ENCODE data around the gene CD46. TPM values are rescaled to one million over a fixed set of nuclear protein-coding genes. Genes with fewer than 3 reads are reported as not detected.

The CD46 gene
- total RNA-seq, 1 donor from 2014 or later: 110 TPM

DNA sequence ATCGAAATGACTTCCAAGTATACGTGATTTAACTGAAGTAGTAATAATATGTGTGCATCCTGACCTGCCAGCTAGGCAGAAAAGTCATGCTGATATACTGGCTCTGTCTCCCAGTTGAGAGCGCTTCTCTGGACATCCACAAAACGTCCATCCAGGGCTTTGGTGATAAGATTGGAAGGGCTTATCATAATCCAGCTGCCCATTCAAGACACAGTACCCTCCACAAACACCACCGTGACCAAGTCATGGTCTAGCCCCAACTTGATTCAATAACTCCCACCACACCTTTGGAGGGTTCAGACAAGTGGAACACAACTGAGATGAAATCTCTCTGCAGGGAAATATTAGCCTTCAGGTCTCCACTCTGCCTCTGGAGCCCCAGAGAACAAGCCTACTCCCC lies 76.2 kb downstream of the CD46 start:
- ChIA-PET POLR2A (interaction anchor here (13.1 kb wide), 1 partner anchor 42 kb away, joined by 547 read pairs; no protein-coding TSS in a partner anchor), CTCF (interaction anchor here (0.9 to 15.6 kb wide), 6 partner anchors 15 to 135 kb away, joined by 3 to 397 read pairs (median 14); no protein-coding TSS in a partner anchor)
- intact Hi-C loops (cut with micrococcal nuclease): loop anchor here (1.0 to 10.0 kb wide), 5 partner anchors 31 to 903 kb away; partner anchors contain the start of gene FCMR
- Mint-ChIP-seq H3K27ac (peak overlapping the region; percentile 57), H3K36me3 (ENCODE audit: low read depth) (peaks cover 7% of the 10 kb centered on the region), H3K9me3 (no peaks in the 10 kb centered on the region), H3K4me3 (peak overlapping the region; percentile 5), H3K27me3 (peaks cover 2% of the 10 kb centered on the region), H3K4me1 (peaks cover 95% of the 10 kb centered on the region)
- TF ChIP-seq, protein P1, sequence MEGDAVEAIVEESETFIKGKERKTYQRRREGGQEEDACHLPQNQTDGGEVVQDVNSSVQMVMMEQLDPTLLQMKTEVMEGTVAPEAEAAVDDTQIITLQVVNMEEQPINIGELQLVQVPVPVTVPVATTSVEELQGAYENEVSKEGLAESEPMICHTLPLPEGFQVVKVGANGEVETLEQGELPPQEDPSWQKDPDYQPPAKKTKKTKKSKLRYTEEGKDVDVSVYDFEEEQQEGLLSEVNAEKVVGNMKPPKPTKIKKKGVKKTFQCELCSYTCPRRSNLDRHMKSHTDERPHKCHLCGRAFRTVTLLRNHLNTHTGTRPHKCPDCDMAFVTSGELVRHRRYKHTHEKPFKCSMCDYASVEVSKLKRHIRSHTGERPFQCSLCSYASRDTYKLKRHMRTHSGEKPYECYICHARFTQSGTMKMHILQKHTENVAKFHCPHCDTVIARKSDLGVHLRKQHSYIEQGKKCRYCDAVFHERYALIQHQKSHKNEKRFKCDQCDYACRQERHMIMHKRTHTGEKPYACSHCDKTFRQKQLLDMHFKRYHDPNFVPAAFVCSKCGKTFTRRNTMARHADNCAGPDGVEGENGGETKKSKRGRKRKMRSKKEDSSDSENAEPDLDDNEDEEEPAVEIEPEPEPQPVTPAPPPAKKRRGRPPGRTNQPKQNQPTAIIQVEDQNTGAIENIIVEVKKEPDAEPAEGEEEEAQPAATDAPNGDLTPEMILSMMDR (IDR thresholded peaks at IDR 0.05): no peak
- ATAC-seq (ENCODE audit: low read depth): no peak
- no peak for DNase-seq

DNA sequence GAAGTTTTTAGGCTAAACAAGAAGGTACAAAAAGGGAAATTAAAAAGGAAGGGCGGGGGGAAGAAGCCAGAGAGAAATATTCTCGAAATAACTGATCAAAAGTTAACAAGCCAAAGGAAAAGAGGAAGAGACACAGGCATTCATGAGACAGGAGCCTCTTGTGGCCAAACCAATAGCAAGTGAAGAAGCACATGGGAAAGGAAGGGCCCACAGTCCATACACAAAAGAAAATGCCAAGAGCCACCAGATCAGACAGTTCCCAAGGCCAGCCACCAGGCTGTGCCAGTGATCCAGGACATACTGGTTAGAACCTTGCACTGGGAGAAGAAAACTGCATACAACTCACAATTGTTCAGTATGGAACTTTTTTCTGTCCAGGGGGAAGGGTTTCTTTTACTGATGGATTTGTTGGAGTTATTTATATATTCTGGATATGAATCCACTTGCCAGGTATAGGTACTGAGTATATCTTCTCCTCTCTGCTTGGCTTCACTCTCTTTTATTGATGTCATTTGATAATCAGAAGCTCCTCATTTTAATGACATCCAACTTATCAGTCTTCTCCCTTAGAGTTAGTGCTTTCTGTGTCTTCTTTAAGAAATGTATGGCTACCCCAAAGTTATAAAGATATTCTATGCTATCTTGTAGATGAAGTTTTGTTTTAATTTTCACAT lies 76.8 kb downstream of the CD46 start:
- peaks cover 2% of the 10 kb centered on the region for H3K27me3 Mint-ChIP-seq

DNA sequence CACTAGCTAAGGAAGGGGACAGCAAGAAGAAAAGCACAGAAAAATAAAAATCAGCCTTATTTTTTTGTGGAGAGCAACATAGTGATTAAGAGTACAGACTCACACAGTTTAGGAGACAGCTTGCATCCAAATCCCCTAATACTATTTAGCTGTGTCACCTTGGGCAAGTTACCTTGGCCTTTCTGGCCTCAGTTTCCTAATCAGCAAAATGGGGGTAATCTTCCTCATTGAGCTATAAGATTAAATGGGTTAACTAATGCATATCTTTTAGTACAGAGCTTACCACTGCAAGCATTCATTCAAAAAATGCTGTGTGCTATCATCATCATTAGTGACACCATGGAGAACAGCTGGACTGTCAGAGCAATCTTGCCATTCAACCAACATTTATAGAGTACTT lies 77.7 kb downstream of the CD46 start:
- H3K27ac Mint-ChIP-seq: no peak overlapping the region
- ATAC-seq (ENCODE audit: low read depth): no peak

More for the DNA sequence above, 76.8 kb downstream of the CD46 start:
- DNase-seq (no peak), ATAC-seq (ENCODE audit: low read depth) (no peak)
- Mint-ChIP-seq H3K4me3 (peak overlapping the region; percentile 5), H3K9me3 (no peaks in the 10 kb centered on the region), H3K4me1 (peaks cover 97% of the 10 kb centered on the region), H3K36me3 (ENCODE audit: low read depth) (peaks cover 5% of the 10 kb centered on the region), H3K27ac (peak overlapping the region; percentile 57)
- ChIA-PET POLR2A (interaction anchor here (0.9 to 13.1 kb wide), 3 partner anchors 17 to 135 kb away, joined by 3 to 547 read pairs (median 9); no protein-coding TSS in a partner anchor), CTCF (interaction anchor here (0.9 to 15.6 kb wide), 10 partner anchors 9 to 169 kb away, joined by 3 to 397 read pairs (median 14); no protein-coding TSS in a partner anchor)
- TF ChIP-seq, protein P1 (IDR thresholded peaks at IDR 0.05): no peak
- intact Hi-C loops (cut with micrococcal nuclease): loop anchor here (1.0 to 10.0 kb wide), 5 partner anchors 31 to 904 kb away; partner anchors contain the start of gene FCMR

DNA sequence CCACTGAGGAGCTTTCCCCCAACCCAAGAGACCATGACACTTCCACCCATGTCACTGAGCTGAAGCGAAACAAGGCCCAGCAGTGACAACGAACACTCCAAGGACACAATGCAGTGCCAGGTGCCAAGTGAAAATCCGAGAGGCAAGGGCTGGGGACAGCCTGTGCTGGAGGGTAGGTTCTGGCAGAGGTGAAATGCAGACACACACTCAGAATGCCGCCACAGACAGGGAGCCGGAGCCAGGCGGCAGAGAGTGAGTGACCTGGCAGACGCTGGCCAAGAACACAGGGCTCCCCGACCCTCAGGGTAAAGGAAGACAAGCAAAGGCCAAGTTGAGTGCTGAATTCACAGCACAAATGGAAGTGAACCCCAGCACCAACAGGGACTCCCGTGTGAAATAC lies 78.9 kb downstream of the CD46 start:
- ATAC-seq (ENCODE audit: low read depth) (no peak), DNase-seq (no peak)
- CTCF ChIA-PET: interaction anchor here (1.9 to 15.6 kb wide), 4 partner anchors 8 to 54 kb away, joined by 14 to 397 read pairs (median 30); no protein-coding TSS in a partner anchor
- Mint-ChIP-seq H3K9me3 (no peaks in the 10 kb centered on the region), H3K27me3 (no peaks in the 10 kb centered on the region), H3K4me3 (no peak overlapping the region), H3K27ac (peak overlapping the region; percentile 89), H3K36me3 (ENCODE audit: low read depth) (peaks cover 12% of the 10 kb centered on the region), H3K4me1 (peaks cover 90% of the 10 kb centered on the region)
- intact Hi-C loops (cut with micrococcal nuclease): no loop called here
- TF ChIP-seq, protein P1 (IDR thresholded peaks at IDR 0.05): no peak
- POLR2A ChIA-PET: interaction anchor here (1.4 to 13.1 kb wide), 3 partner anchors 7 to 50 kb away, joined by 3 to 547 read pairs (median 63); no protein-coding TSS in a partner anchor

More for the DNA sequence above, 77.7 kb downstream of the CD46 start:
- DNase-seq: no peak
- H3K9me3 Mint-ChIP-seq: no peaks in the 10 kb centered on the region
- intact Hi-C loops (cut with micrococcal nuclease): loop anchor here (10.0 kb wide), 2 partner anchors 415 to 905 kb away; partner anchors contain the start of gene FCMR
- ChIA-PET CTCF (interaction anchor here (0.5 to 15.6 kb wide), 9 partner anchors 9 to 295 kb away, joined by 3 to 397 read pairs (median 14); no protein-coding TSS in a partner anchor), POLR2A (interaction anchor here (0.6 to 13.1 kb wide), 4 partner anchors 40 to 134 kb away, joined by 3 to 547 read pairs (median 10); no protein-coding TSS in a partner anchor)
- H3K27me3 Mint-ChIP-seq: no peaks in the 10 kb centered on the region
- H3K36me3 Mint-ChIP-seq (ENCODE audit: low read depth): peaks cover under 1% of the 10 kb centered on the region
- no peak overlapping the region for H3K4me3 Mint-ChIP-seq
- TF ChIP-seq, protein P1 (IDR thresholded peaks at IDR 0.05): no peak
- peaks cover 95% of the 10 kb centered on the region for H3K4me1 Mint-ChIP-seq
